ENCODE results near the gene RASSF7.
A peak's percentile ranks its signal among the peaks of the same experiment; 100 is the strongest.

RASSF7 gene

DNA sequence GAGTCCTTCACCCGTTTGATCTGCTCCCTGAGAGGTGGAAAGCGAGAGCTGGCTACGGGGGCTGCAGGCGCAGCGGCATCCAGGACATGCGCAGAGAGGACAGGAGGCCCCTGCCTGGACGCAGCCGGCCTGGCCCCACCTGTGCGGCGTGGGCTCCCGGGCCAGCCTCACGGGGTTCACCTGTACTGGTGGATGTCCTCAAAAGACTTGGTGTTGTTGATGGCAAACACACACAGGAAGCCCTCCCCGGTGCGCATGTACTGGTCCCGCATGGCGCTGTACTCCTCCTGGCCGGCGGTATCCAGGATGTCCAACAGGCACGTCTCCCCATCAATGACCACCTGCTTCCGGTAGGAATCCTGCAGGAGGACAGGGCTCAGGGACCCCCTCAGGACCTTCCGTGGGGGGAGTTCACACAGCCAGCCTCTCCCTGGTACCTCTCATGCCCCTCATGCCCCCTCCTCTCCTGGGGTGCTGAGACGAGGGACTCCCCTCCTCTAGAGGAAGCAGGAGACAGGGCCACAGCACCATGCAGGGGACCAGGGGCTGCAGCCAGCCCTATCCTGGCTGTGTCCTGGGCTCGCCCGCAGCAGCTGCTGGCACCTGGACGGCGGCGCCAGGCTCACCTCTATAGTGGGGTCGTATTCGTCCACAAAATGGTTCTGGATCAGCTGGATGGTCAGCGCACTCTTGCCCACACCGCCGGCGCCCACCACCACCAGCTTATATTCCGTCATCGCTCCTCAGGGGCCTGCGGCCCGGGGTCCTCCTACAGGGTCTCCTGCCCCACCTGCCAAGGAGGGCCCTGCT, 27.0 kb upstream of the RASSF7 start:
- DNase-seq = no peak

DNA sequence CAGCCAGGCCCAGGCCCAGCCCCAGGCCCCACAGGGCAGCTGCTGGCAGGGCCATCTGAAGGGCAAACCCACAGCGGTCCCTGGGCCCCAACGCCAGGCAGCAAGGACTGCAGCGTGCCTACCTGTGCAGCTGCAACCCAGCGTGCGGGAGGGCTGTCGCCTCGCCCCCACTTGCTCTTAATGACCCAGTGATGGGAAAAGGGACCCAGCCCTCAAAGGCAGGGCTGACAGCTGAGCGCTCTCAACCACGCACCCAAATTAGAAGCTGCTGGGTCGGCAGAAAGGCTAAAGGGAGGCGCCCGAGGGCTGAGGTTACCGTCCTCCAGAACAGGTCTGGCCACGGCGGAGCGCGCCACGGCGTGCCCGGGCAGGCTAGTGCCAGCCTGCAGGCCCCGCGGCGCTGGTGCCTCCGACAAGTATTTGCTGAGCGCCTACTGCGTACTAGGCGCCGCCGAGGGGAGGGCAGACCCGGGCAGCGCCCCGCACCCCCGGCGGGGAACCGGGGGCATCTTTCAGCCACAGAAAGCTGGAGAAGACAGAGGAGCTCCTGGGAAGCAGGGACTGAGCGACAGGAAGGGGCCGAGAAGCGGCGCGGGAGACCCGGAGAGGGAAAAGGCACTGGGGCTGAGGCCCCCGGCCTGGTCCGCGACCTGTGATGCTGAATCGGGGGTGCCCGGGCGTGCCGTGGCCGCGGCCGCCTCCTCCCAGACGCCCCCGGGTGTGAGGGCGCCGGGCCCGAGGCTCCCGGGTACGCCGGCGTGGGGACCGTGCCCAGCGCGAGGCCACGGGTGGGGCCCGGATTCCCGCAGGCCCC, 26.2 kb upstream of the RASSF7 start:
- DNase-seq = no peak

DNA sequence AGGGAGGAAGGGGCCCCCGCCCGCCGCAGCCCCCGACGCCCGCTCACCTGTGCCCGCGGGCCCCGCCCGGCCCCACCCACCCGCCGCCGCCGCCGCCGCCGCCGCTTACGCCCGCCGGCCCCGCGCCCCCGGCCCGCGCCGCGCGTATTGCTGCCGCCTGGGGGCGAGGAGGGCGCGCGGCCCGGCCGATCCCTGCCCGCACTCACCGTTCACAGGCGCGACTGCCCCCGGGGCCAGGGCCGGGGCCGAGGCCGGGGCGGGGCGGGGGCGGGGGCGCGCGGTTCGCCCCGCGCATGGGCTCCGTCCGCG, 25.6 kb upstream of the RASSF7 start:
- no peak for DNase-seq

DNA sequence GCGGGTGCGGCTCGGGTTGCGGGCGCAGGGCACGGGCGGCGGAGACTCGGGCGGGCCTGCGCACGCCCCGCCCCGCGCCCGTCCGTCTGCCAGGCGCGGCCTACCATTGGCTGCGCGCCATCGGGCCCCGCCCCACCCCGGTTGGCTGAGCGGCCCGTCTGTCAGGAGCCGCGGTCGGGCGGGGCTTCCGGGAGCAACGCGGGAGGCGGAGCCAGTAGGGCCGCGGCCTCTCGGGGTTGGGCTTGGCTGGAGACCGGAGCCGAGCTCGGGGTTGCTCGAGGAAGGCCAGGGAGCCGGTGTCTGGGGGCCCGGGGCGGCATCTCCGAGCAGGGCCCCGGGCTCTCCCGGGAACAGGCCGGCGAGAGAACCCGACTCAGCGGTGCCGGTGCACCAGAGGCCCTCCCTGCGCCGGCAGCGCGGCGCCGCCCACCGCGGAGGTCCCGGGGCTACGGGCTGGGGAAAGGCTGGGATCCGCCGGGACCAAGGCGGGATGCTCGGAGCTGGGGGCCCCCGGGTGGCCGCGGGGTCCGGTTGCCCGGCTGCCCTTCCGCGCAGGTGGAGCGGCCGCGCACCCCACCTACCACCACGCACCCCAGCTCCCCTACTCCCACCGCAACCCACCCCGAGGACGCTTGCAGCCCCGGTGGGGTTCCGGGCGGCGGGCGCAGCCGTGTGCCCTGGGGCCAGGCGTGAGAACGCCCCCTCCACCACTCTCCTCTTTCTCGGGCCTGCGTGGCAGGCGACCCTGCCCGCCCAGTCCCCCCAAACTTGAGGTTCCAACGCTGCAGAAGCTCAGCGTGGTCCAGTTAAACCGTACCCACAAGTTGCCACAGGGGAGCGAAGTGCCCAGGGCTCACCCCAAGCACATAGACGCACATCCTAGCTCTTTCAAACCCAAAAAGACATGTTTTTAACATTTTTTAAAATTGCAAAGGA, 25.0 kb upstream of the RASSF7 start, which contains the start of gene HRAS:
HRAS (minus strand) TSS at position 58 of the 936 bp plus-strand sequence.
- peak; percentile 94 for DNase-seq

DNA sequence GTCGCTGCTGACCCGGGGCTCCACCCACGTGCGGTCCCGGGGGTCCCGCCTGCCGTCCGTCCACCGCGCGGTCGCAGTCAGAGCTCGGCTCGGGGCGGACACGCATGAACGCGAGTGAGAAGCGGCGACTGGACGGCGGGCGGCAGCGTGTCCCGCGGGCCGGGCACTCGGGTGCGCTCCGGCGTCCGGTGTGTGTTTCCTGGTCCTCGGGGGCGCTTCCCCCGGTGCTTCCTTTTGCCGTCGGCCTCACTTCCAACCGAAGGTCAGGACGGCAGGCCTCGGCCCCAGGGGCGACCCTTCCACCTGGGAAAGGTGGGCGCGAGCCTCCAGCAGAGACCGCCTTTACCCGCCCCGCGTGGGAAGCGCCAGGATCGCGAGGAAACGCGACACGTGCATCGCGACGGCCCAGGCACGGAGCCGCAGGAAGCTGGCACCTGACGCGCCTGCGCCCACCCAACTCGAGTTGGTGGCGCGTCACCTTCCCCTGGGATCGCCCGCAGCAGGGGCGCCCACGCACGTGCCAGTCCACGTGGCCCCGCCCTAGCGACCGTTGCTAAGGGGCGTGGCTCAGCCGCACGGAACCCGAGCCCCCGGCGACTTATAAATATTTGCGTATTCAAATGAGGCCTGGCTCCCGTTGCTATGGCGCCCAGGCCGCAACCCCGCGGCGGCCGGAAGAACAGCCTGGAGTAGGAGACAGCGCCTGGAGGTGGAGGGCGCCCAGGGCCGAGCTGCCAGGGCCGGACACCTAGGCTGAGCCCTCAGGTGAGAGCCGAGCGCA, 23.7 kb upstream of the RASSF7 start, which contains the start of gene LRRC56:
LRRC56 (plus strand) TSS at position 687 of the 781 bp plus-strand sequence. CDS start 3,158 bp downstream, outside the sequence.
- peak in 1 of 2 donors; percentile 15 for DNase-seq

DNA sequence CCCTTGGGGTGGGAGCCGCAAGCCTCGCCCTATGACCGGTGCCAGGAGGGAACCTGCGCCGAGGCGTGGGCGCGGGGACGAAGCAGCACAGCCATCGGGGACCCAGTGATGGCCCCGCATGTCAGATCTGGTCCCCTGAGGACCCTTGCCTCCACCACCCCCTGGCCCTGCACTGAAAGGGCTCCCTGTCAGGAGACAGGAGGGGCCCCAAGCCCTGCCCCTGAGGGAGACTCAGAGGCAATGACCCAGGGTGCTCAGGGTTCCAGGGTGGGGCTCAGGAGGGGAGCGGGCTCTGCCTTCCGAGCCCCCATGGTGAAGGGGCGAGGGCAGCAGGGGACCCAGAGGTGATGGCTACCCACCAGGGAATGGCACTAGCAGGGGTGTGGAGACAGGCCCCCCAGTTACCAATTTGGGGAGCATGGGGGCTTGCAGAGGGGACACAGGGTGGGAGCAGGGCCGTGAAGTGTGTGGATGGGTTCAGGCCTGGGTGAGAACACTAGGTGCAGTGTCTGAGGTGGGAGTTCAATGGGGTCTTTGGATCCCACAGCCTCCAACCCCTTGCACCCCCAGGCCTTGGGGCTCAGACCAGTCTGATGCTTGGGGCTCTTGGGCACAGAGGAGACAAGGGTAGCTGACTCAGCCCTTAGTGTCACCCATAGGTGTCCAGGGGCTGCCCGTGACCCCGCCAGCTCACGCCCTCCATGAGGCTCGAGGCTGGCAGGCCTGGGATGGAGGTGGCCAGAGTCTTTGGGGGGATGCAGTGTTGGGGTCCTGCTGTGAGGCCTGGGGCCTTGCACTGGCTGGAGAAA, 22.9 kb upstream of the RASSF7 start:
- DNase-seq = no peak

DNA sequence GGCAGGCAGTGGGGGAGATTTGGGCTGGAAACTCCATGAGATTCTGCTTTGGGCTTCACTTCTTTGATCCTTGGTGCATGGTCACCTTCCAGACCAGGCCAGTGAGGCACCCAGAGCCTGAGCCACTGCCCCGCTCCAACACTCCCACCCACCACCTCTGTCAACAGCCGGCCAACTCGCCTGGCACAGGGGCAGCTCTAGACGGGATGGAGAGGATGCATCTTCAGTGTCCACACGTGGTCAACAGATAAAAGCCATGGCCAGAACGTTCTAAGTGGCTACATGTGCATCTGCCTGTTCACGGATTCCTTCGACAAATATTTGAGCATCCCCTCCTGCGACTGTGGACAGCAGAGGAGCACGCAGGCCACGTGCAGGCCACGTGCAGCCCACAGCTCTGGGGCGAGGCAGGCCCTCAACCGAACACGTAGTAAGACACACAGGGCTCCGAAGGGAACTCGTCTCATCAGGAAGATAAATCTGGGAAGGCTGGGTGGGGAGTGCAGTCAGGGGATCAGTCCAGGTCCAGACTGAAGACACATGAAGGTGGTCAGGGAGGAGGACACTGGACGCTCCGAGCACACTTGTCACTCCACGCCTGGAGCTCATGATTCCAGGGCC, 22.2 kb upstream of the RASSF7 start:
- DNase-seq = no peak

DNA sequence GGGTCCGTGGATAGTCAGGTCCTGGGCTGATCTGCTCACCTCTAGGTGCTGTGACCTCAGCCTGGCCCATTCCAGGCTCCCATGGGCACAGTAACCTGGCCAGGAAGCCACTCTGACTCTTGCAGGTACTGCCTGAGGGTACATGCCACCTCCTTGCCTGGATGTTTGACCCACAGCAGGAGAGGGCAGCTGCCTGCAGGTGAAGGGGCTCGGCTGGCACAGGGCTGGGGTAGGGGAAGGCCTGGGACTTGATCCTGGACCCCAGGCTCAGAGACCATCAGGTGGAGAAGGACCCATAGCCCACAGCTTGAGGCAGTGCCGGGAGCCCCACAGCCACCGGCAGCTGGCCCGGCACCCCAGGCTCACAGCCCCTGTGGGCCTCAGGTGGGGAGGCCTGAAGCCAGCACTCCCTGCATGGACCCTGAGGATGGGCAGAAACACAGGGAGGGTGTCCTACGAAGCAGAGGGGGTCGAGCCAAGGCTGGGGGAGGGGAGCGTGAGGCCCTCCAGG, 20.7 kb upstream of the RASSF7 start:
- DNase-seq = no peak

DNA sequence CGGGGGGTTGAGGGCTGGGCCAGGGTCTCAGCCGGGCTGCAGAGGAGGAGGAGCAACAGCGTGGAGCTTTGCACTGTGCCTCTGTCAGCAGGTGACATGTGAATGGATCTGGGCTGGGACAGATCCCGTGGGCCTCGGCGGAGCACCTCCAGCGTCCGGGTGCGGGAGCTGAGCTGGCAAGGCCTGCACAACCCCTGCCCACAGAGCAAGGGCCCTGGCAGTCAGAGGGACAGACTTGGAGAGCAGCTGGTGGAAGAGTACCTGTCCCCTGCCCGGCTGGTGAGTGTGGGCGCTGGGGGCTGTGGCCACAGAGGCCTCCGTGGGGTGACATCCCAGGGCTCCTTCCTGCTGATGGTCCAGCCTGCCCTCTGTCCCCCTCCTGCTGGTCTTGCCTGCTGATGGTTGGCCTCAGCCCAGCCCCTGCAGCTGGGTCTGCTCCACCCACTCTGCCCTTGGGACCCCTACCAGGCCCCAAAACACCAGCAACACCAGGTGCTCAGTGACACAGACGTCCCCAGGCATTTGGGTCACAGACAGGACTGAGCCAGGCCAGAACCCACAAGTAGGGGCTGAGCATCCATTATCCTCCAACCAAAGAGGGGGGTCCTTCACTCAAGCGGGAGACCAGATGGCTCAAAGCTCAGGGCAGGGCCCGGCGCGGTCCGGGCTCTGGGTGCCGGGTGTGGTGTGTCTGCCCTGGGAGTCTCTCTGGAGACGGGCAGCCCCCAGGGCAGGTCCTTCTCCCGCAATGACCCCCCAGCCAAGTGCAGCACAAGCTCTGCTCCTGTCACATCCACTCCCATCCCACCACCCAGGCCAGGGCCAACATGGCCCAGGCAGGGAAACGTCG, 20.0 kb upstream of the RASSF7 start:
- no peak for DNase-seq

DNA sequence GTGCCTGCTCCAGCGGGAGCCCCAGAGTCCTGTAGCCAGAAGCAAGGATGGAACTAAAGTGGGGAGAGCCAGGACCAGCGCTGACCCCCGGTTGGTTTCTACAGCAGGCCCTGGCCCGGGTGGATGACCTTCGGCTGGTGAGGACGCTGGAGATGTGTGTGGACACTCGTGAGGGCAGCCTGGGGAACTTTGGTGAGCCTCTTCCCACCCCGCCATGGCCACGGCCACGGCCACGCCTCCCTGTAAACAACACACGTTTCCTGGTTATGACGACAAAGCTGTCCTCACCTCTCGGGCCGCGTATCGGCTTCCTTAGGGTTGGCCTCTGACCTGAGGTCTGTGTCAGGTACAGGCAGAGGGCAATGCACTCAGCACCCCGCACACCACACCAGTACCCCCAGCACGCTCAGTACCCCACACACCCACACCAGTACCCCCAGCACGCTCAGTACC, 19.3 kb upstream of the RASSF7 start:
- DNase-seq = no peak

DNA sequence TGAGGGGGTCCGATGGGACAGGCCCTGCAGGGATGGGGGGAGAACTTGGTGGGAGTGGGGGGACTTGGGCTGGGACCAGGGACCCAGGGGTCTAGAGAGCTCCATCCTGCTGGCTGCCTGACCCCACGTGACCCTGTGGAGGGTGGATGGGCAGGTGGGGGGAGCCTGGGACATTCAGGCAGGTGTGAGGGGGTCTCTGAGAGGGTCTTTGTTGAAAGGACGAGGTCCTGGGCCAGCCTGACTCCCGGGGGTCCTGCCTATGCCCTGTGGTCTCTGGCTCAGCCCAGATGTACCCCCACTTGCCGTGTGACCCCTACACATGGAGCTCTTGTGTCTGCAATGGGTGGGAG, 16.0 kb upstream of the RASSF7 start:
- DNase-seq = no peak

DNA sequence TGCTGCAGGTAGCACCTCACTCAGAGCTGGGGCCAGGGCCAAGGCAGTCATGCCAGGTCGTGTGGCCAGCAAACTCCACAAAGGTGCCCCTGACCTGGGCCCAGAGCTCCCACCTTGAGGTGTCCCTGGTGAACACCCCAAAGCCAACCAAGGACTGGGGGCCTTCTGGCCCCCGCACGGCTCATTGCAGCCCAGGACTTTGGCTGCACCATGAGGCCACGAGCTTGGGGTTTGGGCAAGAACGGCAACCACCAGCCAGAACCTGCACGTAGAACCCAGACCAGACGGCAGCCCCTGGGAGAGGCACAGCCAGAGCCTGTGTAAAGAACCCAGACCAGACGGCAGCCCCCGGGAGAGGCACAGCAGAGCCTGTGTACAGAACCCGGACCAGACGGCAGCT, 15.6 kb upstream of the RASSF7 start:
- no peak for DNase-seq

DNA sequence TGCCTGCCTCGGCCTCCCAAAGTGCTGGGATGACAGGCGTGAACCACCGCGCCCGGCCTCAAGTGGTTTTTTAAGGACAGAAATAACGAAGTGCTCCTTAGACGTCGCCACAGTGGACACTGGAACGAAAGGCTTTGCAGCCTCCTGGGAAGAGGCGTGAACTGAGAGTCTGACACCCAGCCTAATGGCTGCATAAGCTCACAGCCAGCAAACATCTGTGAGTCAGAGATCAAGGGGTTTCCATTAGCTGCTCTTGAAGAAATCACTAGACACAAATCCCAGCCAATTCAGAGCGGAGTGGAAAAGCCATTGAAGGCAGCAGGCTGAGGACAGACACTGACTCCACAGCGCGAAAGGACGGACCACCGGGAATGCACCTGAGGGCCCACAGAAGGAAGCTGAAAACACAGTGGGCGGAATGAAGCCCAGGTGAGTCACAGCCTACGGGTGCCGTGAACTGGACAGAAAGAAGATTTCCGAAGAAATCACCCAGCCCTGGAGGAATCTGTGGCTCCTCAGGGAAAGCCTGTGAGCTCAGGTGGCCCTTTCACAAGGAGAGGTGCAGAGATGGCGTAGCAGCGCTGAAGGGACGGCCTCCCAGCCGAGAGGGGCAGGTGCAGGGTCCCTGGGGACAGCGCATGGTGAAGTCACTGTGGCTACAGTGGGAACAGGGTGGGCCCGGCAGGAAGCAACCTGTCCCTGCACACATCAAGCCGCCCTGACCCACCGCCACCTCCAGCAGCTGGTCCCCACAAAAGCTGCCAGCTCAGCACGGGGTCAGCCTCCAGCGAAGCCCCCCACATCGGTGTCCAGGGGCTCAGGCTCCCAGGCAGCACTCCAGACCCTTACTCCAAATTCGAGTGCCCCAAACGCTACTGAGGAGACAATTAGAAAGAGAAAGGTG, 11.8 kb upstream of the RASSF7 start:
- no peak for DNase-seq

DNA sequence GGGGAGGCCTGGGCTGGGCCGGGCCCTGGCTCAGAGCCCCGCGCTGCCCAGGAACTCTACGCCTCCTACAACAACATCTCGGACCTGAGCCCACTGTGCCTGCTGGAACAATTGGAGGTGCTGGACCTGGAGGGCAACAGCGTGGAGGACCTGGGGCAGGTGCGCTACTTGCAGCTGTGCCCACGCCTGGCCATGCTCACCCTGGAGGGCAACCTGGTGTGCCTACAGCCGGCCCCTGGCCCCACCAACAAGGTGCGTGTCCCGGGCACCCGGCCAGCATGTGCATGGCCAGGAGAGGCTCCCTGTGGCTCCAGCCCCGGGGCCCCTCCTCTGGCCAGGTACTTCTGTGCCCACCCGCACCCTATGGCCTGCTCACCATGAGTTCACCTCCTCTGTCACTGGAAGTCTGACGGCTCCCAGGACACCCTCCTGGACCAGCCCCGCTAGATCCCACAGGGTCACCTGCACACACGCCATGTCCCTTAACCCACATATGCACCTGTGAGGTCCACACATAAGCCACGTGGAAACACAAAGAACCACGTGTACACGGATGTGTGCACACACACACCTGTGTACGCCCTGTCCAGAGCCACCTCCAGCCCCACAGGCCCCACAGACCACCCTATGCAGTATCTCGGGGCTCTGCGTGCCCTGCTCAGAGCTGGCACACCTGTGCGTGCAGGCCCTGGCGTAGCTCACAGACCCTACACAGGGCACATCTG, 10.6 kb upstream of the RASSF7 start:
- DNase-seq = no peak

DNA sequence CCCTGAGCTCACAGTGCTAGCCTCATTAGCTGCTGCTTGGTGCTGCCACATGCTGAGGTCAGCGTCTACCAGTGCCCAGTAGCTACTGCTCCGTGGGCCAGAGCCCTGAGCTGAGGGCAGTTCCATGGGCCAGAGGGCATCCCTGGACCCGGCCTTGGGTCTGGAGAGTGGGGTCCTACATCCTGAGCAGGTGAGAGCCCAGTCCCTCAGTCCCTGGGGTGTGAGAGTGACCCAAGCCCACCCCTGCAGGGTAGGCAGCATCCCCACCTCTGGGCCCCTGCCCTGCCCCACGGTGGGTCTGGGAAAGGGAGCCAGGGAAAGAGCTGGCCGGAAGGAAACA, 10.1 kb upstream of the RASSF7 start:
- no peak for DNase-seq

DNA sequence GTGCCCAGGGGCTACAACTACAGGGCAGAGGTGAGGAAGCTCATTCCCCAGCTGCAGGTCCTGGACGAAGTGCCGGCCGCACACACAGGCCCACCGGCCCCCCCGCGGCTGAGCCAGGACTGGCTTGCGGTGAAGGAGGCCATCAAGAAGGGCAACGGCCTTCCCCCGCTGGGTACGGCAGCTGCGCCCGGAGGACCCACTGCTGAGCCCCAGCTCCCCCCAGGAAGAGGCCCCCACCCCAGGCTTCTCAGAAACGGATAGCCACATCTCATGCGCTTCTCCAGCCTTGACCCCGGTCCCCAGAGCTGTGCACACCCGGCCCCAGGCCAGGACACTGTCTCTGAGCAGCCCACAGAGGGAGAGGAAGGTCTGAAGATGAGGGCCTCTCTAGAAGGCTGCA, 9.6 kb upstream of the RASSF7 start:
- no peak for DNase-seq

DNA sequence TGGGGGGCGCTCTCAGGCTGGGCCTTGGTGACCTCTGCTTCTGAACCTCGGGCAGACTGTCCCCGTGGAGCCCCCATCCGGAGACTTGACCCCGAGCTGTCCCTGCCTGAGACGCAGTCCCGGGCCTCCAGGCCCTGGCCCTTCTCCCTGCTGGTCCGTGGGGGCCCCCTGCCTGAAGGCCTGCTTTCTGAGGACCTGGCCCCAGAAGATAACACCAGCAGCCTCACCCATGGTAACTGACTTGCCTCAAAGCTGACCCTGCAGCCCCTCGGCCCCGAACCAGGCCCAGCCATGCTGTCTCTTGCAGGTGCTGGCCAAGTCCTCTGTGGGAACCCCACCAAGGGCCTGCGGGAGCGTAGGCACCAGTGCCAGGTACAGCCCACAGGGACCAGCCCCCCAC, 9.2 kb upstream of the RASSF7 start:
- no peak for DNase-seq
